H1 (cell line): ENCODE data around the gene EVX2. TPM values are rescaled to one million over a fixed set of nuclear protein-coding genes. Genes with fewer than 3 reads are reported as not detected.

Source experiments
- CTCF ChIA-PET: fragments of 300-600 bp; sonication (Branson Sonifier 250); formaldehyde crosslinking; loops from one replicate; lab custom pipeline; 2021; ENCODE audit not compliant: partially characterized antibody; lab: Charles Lee
- POLR2A ChIA-PET: fragments of 300-600 bp; sonication (Branson Sonifier 250); formaldehyde crosslinking; loops from one replicate; lab custom pipeline; 2021; ENCODE audit warnings: inconsistent platforms; ENCODE audit not compliant: partially characterized antibody; lab: Charles Lee
- DNase-seq, 2 experiments: peaks; one replicate each; pipeline versions ENCODE4 v3.0.0 to v3.0.0-alpha.2; 2010 to 2022; ENCODE audit warnings: low spot score in 2 of 2, low read depth in 1 of 2, mixed read lengths in 1 of 2
- FAIRE-seq: peaks from 2 replicates; lab custom pipeline; 2011; peaks lifted over from hg19 to GRCh38; lab: Jason Lieb, UNC
- H2AFZ ChIP-seq: 2 replicates; pipeline ENCODE4 v1.8.1; 2012; ENCODE audit warnings: low read length, inconsistent platforms
- H2AK5ac ChIP-seq: 2 replicates; pipeline ENCODE4 v1.6.1; 2013; ENCODE audit warnings: low read depth, low read length
- H2BK120ac ChIP-seq: replicated peaks from 2 replicates; pipeline ENCODE3; 2013; ENCODE audit warnings: low read depth, low read length, inconsistent platforms
- H2BK12ac ChIP-seq: 2 replicates; pipeline ENCODE4 v1.6.1; 2013; ENCODE audit warnings: low read depth, low read length
- H2BK15ac ChIP-seq: 2 replicates; pipeline ENCODE4 v1.6.1; 2013; ENCODE audit warnings: low read length
- H2BK20ac ChIP-seq: 2 replicates; pipeline ENCODE4 v1.6.1; 2013; ENCODE audit warnings: low read length
- H2BK5ac ChIP-seq: 2 replicates; pipeline ENCODE4 v1.6.1; 2013; ENCODE audit warnings: low read depth, low read length
- H3K14ac ChIP-seq: 2 replicates; pipeline ENCODE4 v1.6.1; 2013; ENCODE audit warnings: inconsistent platforms; ENCODE audit not compliant: insufficient read length
- H3K18ac ChIP-seq: 2 replicates; pipeline ENCODE4 v1.6.1; 2013; ENCODE audit warnings: low read length; ENCODE audit errors: extremely low read depth
- H3K23ac ChIP-seq: 2 replicates; pipeline ENCODE4 v1.6.1; 2013; ENCODE audit warnings: inconsistent platforms; ENCODE audit not compliant: insufficient read length
- H3K23me2 ChIP-seq: 2 replicates; pipeline ENCODE4 v1.6.1; 2013; ENCODE audit warnings: low read depth, low read length
- H3K27ac ChIP-seq: 2 replicates; pipeline ENCODE4 v1.6.1; 2011; ENCODE audit warnings: low read depth, low read length, inconsistent platforms
- H3K27me3 ChIP-seq, 4 experiments: replicated peaks in 1 of 4; 1 replicate in 1 of 4; 2 replicates in 3 of 4; pipeline versions ENCODE4 v1.6.1 to v1.8.1; 2011 to 2013; ENCODE audit warnings: low read length in 3 of 4, mild to moderate bottlenecking in 3 of 4, inconsistent platforms in 2 of 4, mixed read lengths in 2 of 4, moderate library complexity in 1 of 4; ENCODE audit not compliant: control insufficient read depth in 3 of 4, insufficient read depth in 3 of 4; ENCODE audit errors: extremely low read depth in 1 of 4
- H3K36me3 ChIP-seq, 4 experiments: 2 replicates each; pipeline versions ENCODE4 v1.6.1 to v1.8.1; 2011 to 2013; ENCODE audit warnings: mild to moderate bottlenecking in 4 of 4, low read length in 3 of 4, moderate library complexity in 2 of 4, control low read depth in 1 of 4, inconsistent platforms in 1 of 4; ENCODE audit not compliant: insufficient read depth in 4 of 4, control insufficient read depth in 2 of 4
- H3K4ac ChIP-seq: replicated peaks from 2 replicates; pipeline ENCODE3; 2013; ENCODE audit warnings: low read length, low read depth, mixed read lengths, inconsistent platforms; ENCODE audit not compliant: insufficient read length
- H3K4me1 ChIP-seq, 4 experiments: replicated peaks in 1 of 4; 1 replicate in 1 of 4; 2 replicates in 3 of 4; pipeline versions ENCODE4 v1.6.1 to v1.8.1; 2011 to 2013; ENCODE audit warnings: low read length in 3 of 4, inconsistent platforms in 2 of 4, mixed read lengths in 1 of 4; ENCODE audit not compliant: insufficient read depth in 4 of 4, control insufficient read depth in 3 of 4
- H3K4me2 ChIP-seq, 2 experiments: 2 replicates each; pipeline versions ENCODE4 v1.6.1 to v1.8.1; 2011 to 2013; ENCODE audit warnings: low read depth in 2 of 2, low read length in 2 of 2, control low read depth in 1 of 2, inconsistent platforms in 1 of 2, mild to moderate bottlenecking in 1 of 2; ENCODE audit not compliant: insufficient read depth in 1 of 2
- H3K4me3 ChIP-seq, 4 experiments: fragments of 200-600, 300-600 bp in 1 of 4; sonication (generic), shearing (Covaris generic), sonication (Bioruptor Twin) in 1 of 4; 2 replicates each; pipeline versions ENCODE4 v1.5.1 to v1.8.1; 2011 to 2016; ENCODE audit warnings: low read length in 4 of 4, low read depth in 3 of 4, control low read depth in 2 of 4, inconsistent platforms in 2 of 4, mild to moderate bottlenecking in 2 of 4, mixed read lengths in 1 of 4, moderate library complexity in 1 of 4; ENCODE audit not compliant: insufficient read depth in 2 of 4; ENCODE audit errors: extremely low read depth in 1 of 4
- H3K56ac ChIP-seq: replicated peaks from 2 replicates; pipeline ENCODE3; 2013; ENCODE audit warnings: low read depth, mild to moderate bottlenecking, mixed read lengths, low read length, inconsistent platforms; ENCODE audit not compliant: insufficient read length
- H3K79me1 ChIP-seq: 2 replicates; pipeline ENCODE4 v1.6.1; 2013; ENCODE audit warnings: low read depth, low read length, control low read depth
- H3K79me2 ChIP-seq, 2 experiments: 2 replicates each; pipeline versions ENCODE4 v1.6.1 to v1.8.1; 2012 to 2013; ENCODE audit warnings: low read length in 2 of 2, mild to moderate bottlenecking in 2 of 2, inconsistent platforms in 1 of 2; ENCODE audit not compliant: insufficient read depth in 2 of 2, control insufficient read depth in 1 of 2
- H3K9ac ChIP-seq, 4 experiments: replicated peaks in 1 of 4; 1 replicate in 1 of 4; 2 replicates in 3 of 4; pipeline versions ENCODE4 v1.6.1 to v1.8.1; 2011 to 2013; ENCODE audit warnings: low read depth in 3 of 4, low read length in 3 of 4, control low read depth in 2 of 4, mild to moderate bottlenecking in 2 of 4, moderate library complexity in 2 of 4, inconsistent platforms in 1 of 4; ENCODE audit errors: extremely low read depth in 1 of 4
- H3K9me3 ChIP-seq, 2 experiments: 2 replicates each; pipeline versions ENCODE4 v1.6.1 to v1.8.1; 2012 to 2013; ENCODE audit warnings: mild to moderate bottlenecking in 2 of 2, moderate library complexity in 2 of 2, control low read depth in 1 of 2, inconsistent platforms in 1 of 2, low read depth in 1 of 2, low read length in 1 of 2, mixed read lengths in 1 of 2; ENCODE audit not compliant: insufficient read depth in 2 of 2
- H4K20me1 ChIP-seq, 2 experiments: replicated peaks in 1 of 2; 2 replicates each; pipeline versions ENCODE3 to v1.8.1; 2011 to 2013; ENCODE audit warnings: inconsistent platforms in 2 of 2, low read length in 2 of 2, mild to moderate bottlenecking in 1 of 2; ENCODE audit not compliant: insufficient read depth in 2 of 2, control insufficient read depth in 1 of 2
- H4K5ac ChIP-seq: 2 replicates; pipeline ENCODE4 v1.6.1; 2013; ENCODE audit warnings: low read length, low read depth, mixed read lengths, inconsistent platforms; ENCODE audit not compliant: insufficient read length
- H4K8ac ChIP-seq: 2 replicates; pipeline ENCODE4 v1.8.0; 2013; ENCODE audit warnings: mild to moderate bottlenecking, moderate library complexity, low read length, inconsistent platforms; ENCODE audit not compliant: insufficient read depth; ENCODE audit errors: extremely low read depth
- H4K91ac ChIP-seq: replicated peaks from 2 replicates; pipeline ENCODE3; 2013; ENCODE audit warnings: low read length, mixed read lengths, inconsistent platforms; ENCODE audit not compliant: insufficient read length
- CBX8 ChIP-seq: fragments of 300-800, 300-1000 bp; sonication (generic); IDR thresholded peaks from 2 replicates; pipeline ENCODE4 v1.7.1; 2016; ENCODE audit warnings: low read depth, low read length, borderline replicate concordance
- POLR2AphosphoS5 ChIP-seq: IDR thresholded peaks from 2 replicates; pipeline ENCODE4 v1.6.1; 2011; ENCODE audit warnings: low read depth, low read length
- WGBS, 2 experiments: shearing (Covaris generic) in 1 of 2; methylation state at CpG; one replicate each; pipeline versions ENCODE4 v1.1.6 to v1.1.7; 2013 to 2015; ENCODE audit warnings: low lambda C conversion rate in 2 of 2, mixed read lengths in 2 of 2, inconsistent platforms in 1 of 2, low coverage in 1 of 2, missing lambda C conversion rate in 1 of 2; ENCODE audit not compliant: insufficient replicate concordance in 2 of 2, insufficient coverage in 1 of 2, insufficient read length in 1 of 2; ENCODE audit errors: extremely low coverage in 1 of 2, missing lambda C conversion rate in 1 of 2; 5-methylcytosine and 5-hydroxymethylcytosine counted together
- polyA plus RNA-seq, 7 experiments: library from polyadenylated mRNA; depleted of rRNA in 3 of 7; stranded (reverse) in 5 of 7; unstranded in 2 of 7; fragments of >200 nt in 5 of 7; fragments of 200-250 nt in 2 of 7; gene quantifications; 1 replicate in 5 of 7; 2 replicates in 1 of 7; 4 replicates in 1 of 7; pipeline versions ENCODE4 v1.2.1 to v1.2.3, GENCODE V29; 2011 to 2013; ENCODE audit warnings: missing spikeins in 2 of 7, mixed read lengths in 2 of 7
- total RNA-seq: library from RNA; stranded (reverse); fragmentation: NEBNext Ultra II Directional; extraction: Animal tissue kit (Norgen Biotek cat#: 25700); gene quantifications from 2 replicates; pipeline ENCODE4 v1.2.1, GENCODE V29; 2021

Gene EVX2
- total and polyA plus RNA-seq, 2 of the 8 experiments (the other 6 are each of a cell fraction or from before 2014, with no cell fraction given) = not detected

DNA sequence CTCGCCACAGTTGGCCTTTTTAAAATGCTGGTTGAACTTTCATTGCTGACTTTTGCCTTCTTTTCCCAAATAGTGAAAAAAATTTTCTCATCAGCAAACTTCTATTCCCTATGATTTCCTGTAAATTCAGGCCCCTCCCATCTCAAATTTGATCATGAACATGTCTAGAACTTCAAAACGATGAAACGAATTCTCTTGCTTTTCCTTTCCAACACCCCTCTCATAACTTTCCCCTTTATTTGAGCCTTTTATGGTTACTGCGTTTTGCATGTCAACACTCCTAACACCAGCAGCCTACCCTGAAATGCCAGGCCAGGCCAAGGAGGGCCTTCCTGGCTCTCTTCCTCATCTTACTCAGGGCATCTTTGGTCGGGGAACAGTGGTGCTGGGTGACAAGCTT is 7.1 kb upstream of the EVX2 start:
- no peak overlapping the region for H2BK12ac ChIP-seq
- no peak overlapping the region for H3K56ac ChIP-seq
- no peaks in the 10 kb centered on the region; a peak in 1 of 4 replicates for H3K9me3 ChIP-seq
- no peak overlapping the region for H3K4me2 ChIP-seq
- no peak overlapping the region for H4K5ac ChIP-seq
- H3K36me3 ChIP-seq = peaks cover 0 to 5% (median 0%) of the 10 kb centered on the region in 4 experiments; a peak in 1 of 8 replicates
- H2BK120ac ChIP-seq = no peak overlapping the region
- DNase-seq (no peak), FAIRE-seq (no peak)
- H2AK5ac ChIP-seq = no peak overlapping the region
- H2BK5ac ChIP-seq = no peak overlapping the region
- TF ChIP-seq POLR2AphosphoS5 = no peak
- peak; percentile 33; the same call in 1 of the 2 replicates for TF ChIP-seq CBX8
- H3K23me2 ChIP-seq = peaks cover 2% of the 10 kb centered on the region; the same call in 1 of the 2 replicates
- CTCF ChIA-PET = interaction anchor here (0.6 to 2.5 kb wide), 4 partner anchors 8 to 12 kb away, joined by 3 to 12 read pairs (median 5); no protein-coding TSS in a partner anchor
- POLR2A ChIA-PET = no interaction called here
- H3K27ac ChIP-seq = no peak overlapping the region
- H2BK15ac ChIP-seq = no peak overlapping the region
- no peak overlapping the region for H2AFZ ChIP-seq
- H3K4ac ChIP-seq = no peak overlapping the region
- H3K79me2 ChIP-seq = no peaks in the 10 kb centered on the region
- H3K14ac ChIP-seq = no peak overlapping the region
- H3K18ac ChIP-seq = no peak overlapping the region
- H4K20me1 ChIP-seq = peaks cover 19 to 36% of the 10 kb centered on the region in 2 experiments
- 33% methylated on average over 5 of the region's 5 CpGs; no CpG with 5 or more reads in 1 of the 2 experiments for WGBS, 2 experiments
- no peak overlapping the region for H3K4me3 ChIP-seq
- no peak overlapping the region for H4K8ac ChIP-seq
- no peak overlapping the region for H3K9ac ChIP-seq
- no peak overlapping the region for H2BK20ac ChIP-seq
- H3K23ac ChIP-seq = no peak overlapping the region
- peaks cover 92 to 99% (median 98%) of the 10 kb centered on the region in 4 experiments for H3K27me3 ChIP-seq
- no peak overlapping the region for H4K91ac ChIP-seq
- no peaks in the 10 kb centered on the region for H3K79me1 ChIP-seq
- peaks cover 0 to 12% (median 9%) of the 10 kb centered on the region in 4 experiments; a peak in 6 of 7 replicates for H3K4me1 ChIP-seq
